SH-SY5Y (cell line): ENCODE results near the gene ZNF512.

Source experiments
- GATA2 ChIP-seq: IDR thresholded peaks from 2 replicates; pipeline ENCODE4 v1.6.1; 2011; ENCODE audit warnings: mild to moderate bottlenecking, low read depth, low read length
- GATA3 ChIP-seq: IDR thresholded peaks from 2 replicates; pipeline ENCODE4 v1.6.1; 2011; ENCODE audit warnings: low read depth, mild to moderate bottlenecking, low read length, moderate library complexity

GRCh38 chr2:27652790-27653189 lies 69.9 kb downstream of the ZNF512 start:
- TF ChIP-seq GATA3 (no peak), GATA2 (no peak)
